ENCODE results near the gene TTYH2.

Gene TTYH2

GRCh38 chr17:74176546-74177001 lies 36.8 kb upstream of the TTYH2 start:
- DNase-seq (ENCODE audit: low read depth): peak; percentile 57
- TF ChIP-seq CTCF (conservative IDR thresholded peaks at IDR 0.05; ENCODE audit: low read length): peak; percentile 93

GRCh38 chr17:74177018-74177450 lies 36.3 kb upstream of the TTYH2 start:
- DNase-seq (ENCODE audit: low read depth): peak; percentile 15
- H3K4me3 ChIP-seq (ENCODE audit: low read length): no peak overlapping the region
- TF ChIP-seq CTCF (conservative IDR thresholded peaks at IDR 0.05; ENCODE audit: low read length): no peak

More at GRCh38 chr17:74176546-74177001, 36.8 kb upstream of the TTYH2 start:
- no peak overlapping the region for H3K4me3 ChIP-seq (ENCODE audit: low read length)

GRCh38 chr17:74179576-74179975 lies 33.8 kb upstream of the TTYH2 start:
- no peak overlapping the region for H3K4me3 ChIP-seq (ENCODE audit: low read length)
- no peak for TF ChIP-seq CTCF (conservative IDR thresholded peaks at IDR 0.05; ENCODE audit: low read length)
- no peak for DNase-seq (ENCODE audit: low read depth)

GRCh38 chr17:74180336-74180735 lies 33.0 kb upstream of the TTYH2 start:
- DNase-seq (ENCODE audit: low read depth): no peak
- no peak overlapping the region for H3K4me3 ChIP-seq (ENCODE audit: low read length)
- TF ChIP-seq CTCF (conservative IDR thresholded peaks at IDR 0.05; ENCODE audit: low read length): no peak

DNA sequence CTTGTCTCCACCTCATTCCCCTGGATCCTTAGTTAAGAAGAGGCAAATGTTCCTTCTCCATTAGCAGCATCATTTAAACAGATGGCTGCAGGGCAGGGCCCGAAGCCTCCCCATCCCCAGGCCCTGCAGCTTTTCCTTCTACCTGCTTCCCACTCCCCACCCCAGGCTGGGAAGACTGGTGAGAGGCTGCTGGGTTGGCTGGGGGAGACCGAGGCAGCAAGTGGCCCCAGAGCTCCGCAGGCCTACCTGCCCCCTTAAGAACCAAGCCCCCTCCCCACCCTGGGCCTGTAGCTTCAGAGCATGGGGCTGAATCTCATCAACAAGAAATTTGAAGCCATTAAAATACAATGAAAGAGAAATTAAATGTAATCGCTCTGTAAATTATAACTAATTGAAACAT lies 32.0 kb upstream of the TTYH2 start:
- no peak for TF ChIP-seq CTCF (conservative IDR thresholded peaks at IDR 0.05; ENCODE audit: low read length)
- no peak overlapping the region for H3K4me3 ChIP-seq (ENCODE audit: low read length)
- no peak for DNase-seq (ENCODE audit: low read depth)

- DNase-seq (ENCODE audit: low read depth): no peak
- no peak for TF ChIP-seq CTCF (conservative IDR thresholded peaks at IDR 0.05; ENCODE audit: low read length)
- H3K4me3 ChIP-seq (ENCODE audit: low read length): no peak overlapping the region
Measured at GRCh38 chr17:74182041-74182723, 31.2 kb upstream of the TTYH2 start.

- H3K4me3 ChIP-seq (ENCODE audit: low read length): no peak overlapping the region
- DNase-seq (ENCODE audit: low read depth): no peak
- no peak for TF ChIP-seq CTCF (conservative IDR thresholded peaks at IDR 0.05; ENCODE audit: low read length)
Measured at GRCh38 chr17:74183411-74183810, 30.0 kb upstream of the TTYH2 start.

Measured in AG10803 (cell line).